HepG2 (cell line): ENCODE data around the gene SLC16A5. TPM values are rescaled to one million over a fixed set of nuclear protein-coding genes. Genes with fewer than 3 reads are reported as not detected.

Experiments used
- CEBPG ChIP-seq: IDR thresholded peaks from 2 replicates; pipeline ENCODE4 v1.6.1; 2016
- FOXA1 ChIP-seq, 2 experiments: fragments of 450-650 bp in 1 of 2; sonication (generic) in 1 of 2; formaldehyde crosslinking in 1 of 2; IDR thresholded peaks; 2 replicates each; pipeline versions ENCODE4 v1.4.0 to v1.6.1; 2016 to 2020; ENCODE audit warnings: missing genetic modification reagents in 1 of 2
- HNRNPLL ChIP-seq: fragments of 200-400 bp; formaldehyde crosslinking; IDR thresholded peaks from 2 replicates; pipeline ENCODE4 v1.6.1; 2017; ENCODE audit warnings: mild to moderate bottlenecking, low read depth, low read length; ENCODE audit not compliant: poor library complexity, severe bottlenecking
- KDM4B ChIP-seq: sonication (generic); formaldehyde crosslinking; IDR thresholded peaks from 2 replicates; pipeline ENCODE4 v1.4.0; 2020; ENCODE audit warnings: missing genetic modification reagents
- MAFG ChIP-seq: sonication (generic); formaldehyde crosslinking; IDR thresholded peaks from 2 replicates; pipeline ENCODE4 v1.5.1; 2020; ENCODE audit warnings: mild to moderate bottlenecking, missing genetic modification reagents
- NFE2L2 ChIP-seq: fragments of 150-350 bp; IDR thresholded peaks from 2 replicates; pipeline ENCODE4 v1.6.1; 2014; ENCODE audit warnings: low read length
- POGZ ChIP-seq: sonication (generic); formaldehyde crosslinking; IDR thresholded peaks from 2 replicates; pipeline ENCODE4 v1.4.0; 2020; ENCODE audit warnings: mild to moderate bottlenecking, missing genetic modification reagents
- RNF2 ChIP-seq: fragments of 450-650 bp; conservative IDR thresholded peaks from 2 replicates; pipeline ENCODE4 v1.6.1; 2016; ENCODE audit warnings: low read depth
- YEATS2 ChIP-seq: sonication (generic); formaldehyde crosslinking; IDR thresholded peaks from 2 replicates; pipeline ENCODE4 v1.4.0; 2020; ENCODE audit warnings: missing genetic modification reagents, borderline replicate concordance
- ZNF235 ChIP-seq: sonication (generic); formaldehyde crosslinking; IDR thresholded peaks from 2 replicates; pipeline ENCODE4 v1.8.1; 2023; ENCODE audit warnings: mild to moderate bottlenecking, missing genetic modification reagents, borderline replicate concordance
- ZNF264 ChIP-seq: sonication (generic); formaldehyde crosslinking; IDR thresholded peaks from 2 replicates; pipeline ENCODE4 v1.4.0; 2020; ENCODE audit warnings: missing genetic modification reagents
- ZNF598 ChIP-seq: sonication (generic); formaldehyde crosslinking; IDR thresholded peaks from 2 replicates; pipeline ENCODE4 v1.5.1; 2020; ENCODE audit warnings: mild to moderate bottlenecking, missing genetic modification reagents, borderline replicate concordance
- ZNF614 ChIP-seq: IDR thresholded peaks from 2 replicates; pipeline ENCODE4 v1.6.1; 2018; ENCODE audit warnings: missing biosample characterization, missing genetic modification reagents, inconsistent platforms, borderline replicate concordance
- ZNF660 ChIP-seq: sonication (generic); formaldehyde crosslinking; IDR thresholded peaks from 2 replicates; pipeline ENCODE4 v1.5.1; 2020; ENCODE audit warnings: mild to moderate bottlenecking, low read depth, missing genetic modification reagents, borderline replicate concordance
- ZSCAN9 ChIP-seq: IDR thresholded peaks from 2 replicates; pipeline ENCODE4 v1.6.1; 2016; ENCODE audit warnings: borderline replicate concordance
- polyA plus RNA-seq, 8 experiments: library from polyadenylated mRNA; depleted of rRNA in 3 of 8; stranded (reverse) in 7 of 8; unstranded in 1 of 8; fragments of >200 nt; fragmentation: Illumina TruSeq in 4 of 8; extraction: Trizol in 4 of 8; gene quantifications; 2 replicates each; pipeline versions ENCODE4 v1.2.1 to v1.2.3, GENCODE V29; 2011 to 2016; ENCODE audit warnings: low read depth in 4 of 8, missing spikeins in 1 of 8, mixed read lengths in 1 of 8; ENCODE audit not compliant: insufficient read depth in 1 of 8
- total RNA-seq, 5 experiments: library from RNA; depleted of rRNA; stranded (reverse); fragments of >200 nt; fragmentation: Illumina TruSeq; extraction: Trizol; gene quantifications; 2 replicates each; pipeline ENCODE4 v1.2.3, GENCODE V29; 2016; ENCODE audit warnings: low read depth in 1 of 5
- TF ChIP-seq, protein P1 (sequence below): sonication (generic); formaldehyde crosslinking; IDR thresholded peaks from 2 replicates; pipeline ENCODE4 v1.5.0; 2020; ENCODE audit warnings: mild to moderate bottlenecking, missing genetic modification reagents
- TF ChIP-seq, protein P2 (sequence below): sonication (generic); formaldehyde crosslinking; IDR thresholded peaks from 2 replicates; pipeline ENCODE4 v1.8.1; 2022; ENCODE audit warnings: low read depth, mild to moderate bottlenecking, missing genetic modification reagents
- TF ChIP-seq, protein P3 (sequence below): sonication (generic); formaldehyde crosslinking; IDR thresholded peaks from 2 replicates; pipeline ENCODE4 v1.4.0; 2020; ENCODE audit warnings: mild to moderate bottlenecking, missing genetic modification reagents
- TF ChIP-seq, protein P4 (sequence below): sonication (generic); formaldehyde crosslinking; IDR thresholded peaks from 2 replicates; pipeline ENCODE4 v1.5.0; 2020; ENCODE audit warnings: mild to moderate bottlenecking, missing genetic modification reagents, moderate library complexity
- TF ChIP-seq, protein P5 (sequence below): sonication (generic); formaldehyde crosslinking; IDR thresholded peaks from 2 replicates; pipeline ENCODE4 v1.8.0; 2022; ENCODE audit warnings: mild to moderate bottlenecking, missing genetic modification reagents
- TF ChIP-seq, protein P6 (sequence below): sonication (generic); formaldehyde crosslinking; IDR thresholded peaks from 2 replicates; pipeline ENCODE4 v1.4.0; 2020; ENCODE audit warnings: missing genetic modification reagents

Gene SLC16A5
- total and polyA plus RNA-seq, 2 of the 13 experiments (the other 11 are each of a cell fraction or from before 2014, with no cell fraction given) = 0.69 to 5.6 TPM

DNA sequence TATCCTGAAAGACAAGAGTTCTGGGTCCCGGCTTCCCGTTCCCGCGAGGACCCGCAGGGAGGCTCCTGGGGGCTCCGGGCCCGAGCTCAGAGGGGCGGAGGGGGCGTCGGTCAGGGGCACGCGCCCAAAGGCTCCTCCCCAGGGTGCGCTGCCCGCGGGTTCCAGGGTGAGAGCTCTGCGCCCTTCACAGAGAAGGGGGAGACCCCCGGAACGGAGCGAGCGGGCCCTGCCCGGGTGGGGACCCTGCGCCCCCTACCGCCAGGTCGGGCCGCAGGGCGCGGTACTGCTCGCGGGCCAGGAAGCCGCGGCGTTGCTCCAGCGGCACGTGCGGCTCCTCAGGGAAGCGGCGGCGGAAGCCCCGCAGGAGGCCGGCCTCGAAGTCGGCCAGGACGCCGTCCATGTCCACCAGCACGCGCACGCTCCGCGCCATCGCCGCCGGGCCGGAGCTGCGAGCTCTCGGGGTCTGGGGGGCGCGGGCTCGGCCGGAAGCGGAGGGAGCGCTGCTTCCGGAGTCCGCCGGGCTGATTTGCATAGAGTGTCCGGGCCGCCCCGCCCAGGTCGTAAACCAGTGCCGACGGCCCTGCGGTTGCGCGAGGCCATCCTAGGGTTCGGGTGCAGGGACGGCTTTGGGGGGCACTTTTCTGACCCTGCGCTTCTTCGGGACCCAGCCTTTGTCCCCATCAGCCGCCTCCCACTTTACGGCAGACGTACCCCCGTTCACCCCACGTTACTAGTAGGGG, 43.7 kb downstream of the SLC16A5 start, which contains the start of gene NT5C (continued):
- TF ChIP-seq MAFG (no peak), ZNF264 (CRISPR knock-in tag) (no peak), NFE2L2 (no peak), POGZ (CRISPR knock-in tag) (no peak; the same call in 1 of the 2 replicates), ZNF660 (CRISPR knock-in tag) (no peak), ZNF614 (peak; percentile 41; the same call in 1 of the 2 replicates), ZNF235 (peak; percentile 65; the same call in 1 of the 2 replicates), ZNF598 (CRISPR knock-in tag) (no peak), FOXA1 (IDR thresholded peaks at IDR 0.05) (no peak), FOXA1 (CRISPR knock-in tag; IDR thresholded peaks at IDR 0.05) (no peak; the same call in 1 of the 2 replicates), KDM4B (CRISPR knock-in tag) (no peak; the same call in none of the 2 replicates), HNRNPLL (peak; percentile 94), YEATS2 (peak; percentile 63), CEBPG (CRISPR knock-in tag) (peak; percentile 2; the same call in 1 of the 2 replicates), RNF2 (peak; percentile 96), ZSCAN9 (CRISPR knock-in tag) (peak; percentile 61; the same call in 1 of the 2 replicates)
- TF ChIP-seq, protein P1, sequence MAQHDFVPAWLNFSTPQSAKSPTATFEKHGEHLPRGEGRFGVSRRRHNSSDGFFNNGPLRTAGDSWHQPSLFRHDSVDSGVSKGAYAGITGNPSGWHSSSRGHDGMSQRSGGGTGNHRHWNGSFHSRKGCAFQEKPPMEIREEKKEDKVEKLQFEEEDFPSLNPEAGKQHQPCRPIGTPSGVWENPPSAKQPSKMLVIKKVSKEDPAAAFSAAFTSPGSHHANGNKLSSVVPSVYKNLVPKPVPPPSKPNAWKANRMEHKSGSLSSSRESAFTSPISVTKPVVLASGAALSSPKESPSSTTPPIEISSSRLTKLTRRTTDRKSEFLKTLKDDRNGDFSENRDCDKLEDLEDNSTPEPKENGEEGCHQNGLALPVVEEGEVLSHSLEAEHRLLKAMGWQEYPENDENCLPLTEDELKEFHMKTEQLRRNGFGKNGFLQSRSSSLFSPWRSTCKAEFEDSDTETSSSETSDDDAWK (CRISPR knock-in tag) = no peak
- TF ChIP-seq, protein P2, sequence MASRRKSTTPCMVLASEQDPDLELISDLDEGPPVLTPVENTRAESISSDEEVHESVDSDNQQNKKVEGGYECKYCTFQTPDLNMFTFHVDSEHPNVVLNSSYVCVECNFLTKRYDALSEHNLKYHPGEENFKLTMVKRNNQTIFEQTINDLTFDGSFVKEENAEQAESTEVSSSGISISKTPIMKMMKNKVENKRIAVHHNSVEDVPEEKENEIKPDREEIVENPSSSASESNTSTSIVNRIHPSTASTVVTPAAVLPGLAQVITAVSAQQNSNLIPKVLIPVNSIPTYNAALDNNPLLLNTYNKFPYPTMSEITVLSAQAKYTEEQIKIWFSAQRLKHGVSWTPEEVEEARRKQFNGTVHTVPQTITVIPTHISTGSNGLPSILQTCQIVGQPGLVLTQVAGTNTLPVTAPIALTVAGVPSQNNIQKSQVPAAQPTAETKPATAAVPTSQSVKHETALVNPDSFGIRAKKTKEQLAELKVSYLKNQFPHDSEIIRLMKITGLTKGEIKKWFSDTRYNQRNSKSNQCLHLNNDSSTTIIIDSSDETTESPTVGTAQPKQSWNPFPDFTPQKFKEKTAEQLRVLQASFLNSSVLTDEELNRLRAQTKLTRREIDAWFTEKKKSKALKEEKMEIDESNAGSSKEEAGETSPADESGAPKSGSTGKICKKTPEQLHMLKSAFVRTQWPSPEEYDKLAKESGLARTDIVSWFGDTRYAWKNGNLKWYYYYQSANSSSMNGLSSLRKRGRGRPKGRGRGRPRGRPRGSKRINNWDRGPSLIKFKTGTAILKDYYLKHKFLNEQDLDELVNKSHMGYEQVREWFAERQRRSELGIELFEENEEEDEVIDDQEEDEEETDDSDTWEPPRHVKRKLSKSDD (CRISPR knock-in tag) = no peak; the same call in none of the 2 replicates
- TF ChIP-seq, protein P3, sequence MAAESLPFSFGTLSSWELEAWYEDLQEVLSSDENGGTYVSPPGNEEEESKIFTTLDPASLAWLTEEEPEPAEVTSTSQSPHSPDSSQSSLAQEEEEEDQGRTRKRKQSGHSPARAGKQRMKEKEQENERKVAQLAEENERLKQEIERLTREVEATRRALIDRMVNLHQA (CRISPR knock-in tag) = no peak
- TF ChIP-seq, protein P4, sequence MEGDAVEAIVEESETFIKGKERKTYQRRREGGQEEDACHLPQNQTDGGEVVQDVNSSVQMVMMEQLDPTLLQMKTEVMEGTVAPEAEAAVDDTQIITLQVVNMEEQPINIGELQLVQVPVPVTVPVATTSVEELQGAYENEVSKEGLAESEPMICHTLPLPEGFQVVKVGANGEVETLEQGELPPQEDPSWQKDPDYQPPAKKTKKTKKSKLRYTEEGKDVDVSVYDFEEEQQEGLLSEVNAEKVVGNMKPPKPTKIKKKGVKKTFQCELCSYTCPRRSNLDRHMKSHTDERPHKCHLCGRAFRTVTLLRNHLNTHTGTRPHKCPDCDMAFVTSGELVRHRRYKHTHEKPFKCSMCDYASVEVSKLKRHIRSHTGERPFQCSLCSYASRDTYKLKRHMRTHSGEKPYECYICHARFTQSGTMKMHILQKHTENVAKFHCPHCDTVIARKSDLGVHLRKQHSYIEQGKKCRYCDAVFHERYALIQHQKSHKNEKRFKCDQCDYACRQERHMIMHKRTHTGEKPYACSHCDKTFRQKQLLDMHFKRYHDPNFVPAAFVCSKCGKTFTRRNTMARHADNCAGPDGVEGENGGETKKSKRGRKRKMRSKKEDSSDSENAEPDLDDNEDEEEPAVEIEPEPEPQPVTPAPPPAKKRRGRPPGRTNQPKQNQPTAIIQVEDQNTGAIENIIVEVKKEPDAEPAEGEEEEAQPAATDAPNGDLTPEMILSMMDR (CRISPR knock-in tag) = peak; percentile 87
- TF ChIP-seq, protein P5, sequence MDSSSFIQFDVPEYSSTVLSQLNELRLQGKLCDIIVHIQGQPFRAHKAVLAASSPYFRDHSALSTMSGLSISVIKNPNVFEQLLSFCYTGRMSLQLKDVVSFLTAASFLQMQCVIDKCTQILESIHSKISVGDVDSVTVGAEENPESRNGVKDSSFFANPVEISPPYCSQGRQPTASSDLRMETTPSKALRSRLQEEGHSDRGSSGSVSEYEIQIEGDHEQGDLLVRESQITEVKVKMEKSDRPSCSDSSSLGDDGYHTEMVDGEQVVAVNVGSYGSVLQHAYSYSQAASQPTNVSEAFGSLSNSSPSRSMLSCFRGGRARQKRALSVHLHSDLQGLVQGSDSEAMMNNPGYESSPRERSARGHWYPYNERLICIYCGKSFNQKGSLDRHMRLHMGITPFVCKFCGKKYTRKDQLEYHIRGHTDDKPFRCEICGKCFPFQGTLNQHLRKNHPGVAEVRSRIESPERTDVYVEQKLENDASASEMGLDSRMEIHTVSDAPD (CRISPR knock-in tag) = peak; percentile 75
- TF ChIP-seq, protein P6, sequence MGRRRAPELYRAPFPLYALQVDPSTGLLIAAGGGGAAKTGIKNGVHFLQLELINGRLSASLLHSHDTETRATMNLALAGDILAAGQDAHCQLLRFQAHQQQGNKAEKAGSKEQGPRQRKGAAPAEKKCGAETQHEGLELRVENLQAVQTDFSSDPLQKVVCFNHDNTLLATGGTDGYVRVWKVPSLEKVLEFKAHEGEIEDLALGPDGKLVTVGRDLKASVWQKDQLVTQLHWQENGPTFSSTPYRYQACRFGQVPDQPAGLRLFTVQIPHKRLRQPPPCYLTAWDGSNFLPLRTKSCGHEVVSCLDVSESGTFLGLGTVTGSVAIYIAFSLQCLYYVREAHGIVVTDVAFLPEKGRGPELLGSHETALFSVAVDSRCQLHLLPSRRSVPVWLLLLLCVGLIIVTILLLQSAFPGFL (CRISPR knock-in tag) = no peak; the same call in none of the 2 replicates
